ENCODE data around the gene NPIPA3. TPM values are rescaled to one million over a fixed set of nuclear protein-coding genes. Genes with fewer than 3 reads are reported as not detected.
"Not testable (repeated sequence)": the region's sequence is repeated elsewhere in the genome, so short reads cannot be mapped to it uniquely, and the experiment has no call there.

NPIPA3 gene
- polyA plus RNA-seq, 1 donor from 2014 or later, result 3.3 TPM

DNA sequence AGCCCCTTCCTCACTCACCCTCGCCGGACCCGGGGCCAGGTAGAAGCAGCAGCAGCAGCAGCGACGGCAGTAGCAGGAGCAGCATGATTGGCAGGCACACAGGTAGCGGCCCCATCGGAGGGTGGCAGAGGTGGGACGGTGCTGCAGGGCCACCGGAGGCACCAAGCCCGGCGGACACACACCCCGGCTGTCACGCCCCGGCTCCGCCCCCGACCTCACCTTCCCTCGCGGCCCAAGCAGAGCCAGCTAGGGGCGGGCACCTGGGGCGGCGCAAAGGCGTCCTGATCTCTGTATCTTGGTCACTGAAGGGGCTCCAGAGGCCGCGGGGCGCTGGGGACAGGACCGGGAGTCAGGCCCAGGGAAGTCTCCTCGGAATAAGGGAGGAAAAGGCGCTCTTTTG lies 30.0 kb downstream of the NPIPA3 start:
- not testable (repeated sequence) for H3K27me3 ChIP-seq (ENCODE audit: insufficient read depth, low read depth, low read length); H2AFZ ChIP-seq (ENCODE audit: low read depth, low read length); H3K79me2 ChIP-seq (replicated peaks; ENCODE audit: insufficient read depth, low read length); H3K9me3 ChIP-seq (ENCODE audit: low read length); H3K4me3 ChIP-seq (ENCODE audit: low read length); H3K4me2 ChIP-seq (ENCODE audit: low read length); H3K27ac ChIP-seq (ENCODE audit: low read length); H3K9ac ChIP-seq (ENCODE audit: low read length); H3K36me3 ChIP-seq (ENCODE audit: insufficient read depth, low read length); H3F3A ChIP-seq (ENCODE audit: insufficient read depth, low read length, poor library complexity, severe bottlenecking); H4K20me1 ChIP-seq (ENCODE audit: insufficient read depth); H3K9me2 ChIP-seq (ENCODE audit: insufficient read depth, low read length)

- H3K36me3 ChIP-seq (ENCODE audit: insufficient read depth, low read length); H3K9me2 ChIP-seq (ENCODE audit: insufficient read depth, low read length); H3K4me2 ChIP-seq (ENCODE audit: low read length); H3K4me3 ChIP-seq (ENCODE audit: low read length); H3K9ac ChIP-seq (ENCODE audit: low read length); H4K20me1 ChIP-seq (ENCODE audit: insufficient read depth); H3K27me3 ChIP-seq (ENCODE audit: insufficient read depth, low read depth, low read length); H3K9me3 ChIP-seq (ENCODE audit: low read length); H3K27ac ChIP-seq (ENCODE audit: low read length); H3K79me2 ChIP-seq (replicated peaks; ENCODE audit: insufficient read depth, low read length); H2AFZ ChIP-seq (ENCODE audit: low read depth, low read length); H3F3A ChIP-seq (ENCODE audit: insufficient read depth, low read length, poor library complexity, severe bottlenecking): not testable (repeated sequence)
Measured at GRCh38 chr16:14740832-14741385, 37.7 kb downstream of the NPIPA3 start.

GRCh38 chr16:14741794-14742193 lies 38.6 kb downstream of the NPIPA3 start:
- not testable (repeated sequence) for H3K79me2 ChIP-seq (replicated peaks; ENCODE audit: insufficient read depth, low read length); H3K27ac ChIP-seq (ENCODE audit: low read length); H3K27me3 ChIP-seq (ENCODE audit: insufficient read depth, low read depth, low read length); H3K4me2 ChIP-seq (ENCODE audit: low read length); H3K9me2 ChIP-seq (ENCODE audit: insufficient read depth, low read length); H3K36me3 ChIP-seq (ENCODE audit: insufficient read depth, low read length); H2AFZ ChIP-seq (ENCODE audit: low read depth, low read length); H3F3A ChIP-seq (ENCODE audit: insufficient read depth, low read length, poor library complexity, severe bottlenecking); H3K4me3 ChIP-seq (ENCODE audit: low read length); H3K9me3 ChIP-seq (ENCODE audit: low read length); H4K20me1 ChIP-seq (ENCODE audit: insufficient read depth); H3K9ac ChIP-seq (ENCODE audit: low read length)

- not testable (repeated sequence) for H3K27me3 ChIP-seq (ENCODE audit: insufficient read depth, low read depth, low read length); H3K36me3 ChIP-seq (ENCODE audit: insufficient read depth, low read length); H3F3A ChIP-seq (ENCODE audit: insufficient read depth, low read length, poor library complexity, severe bottlenecking); H3K27ac ChIP-seq (ENCODE audit: low read length); H3K4me2 ChIP-seq (ENCODE audit: low read length); H3K79me2 ChIP-seq (replicated peaks; ENCODE audit: insufficient read depth, low read length); H3K9me3 ChIP-seq (ENCODE audit: low read length); H3K9ac ChIP-seq (ENCODE audit: low read length); H3K9me2 ChIP-seq (ENCODE audit: insufficient read depth, low read length); H2AFZ ChIP-seq (ENCODE audit: low read depth, low read length); H3K4me3 ChIP-seq (ENCODE audit: low read length); H4K20me1 ChIP-seq (ENCODE audit: insufficient read depth)
Measured at GRCh38 chr16:14742273-14743128, 39.3 kb downstream of the NPIPA3 start, which contains the start of gene NPIPA2. Gene NPIPA2 (plus strand): TSS chr16:14742533. CDS start chr16:14748066, 5,533 bp downstream.

GRCh38 chr16:14773654-14774053 lies 70.4 kb downstream of the NPIPA3 start:
- not testable (repeated sequence) for H3K4me3 ChIP-seq (ENCODE audit: low read length); H3K27me3 ChIP-seq (ENCODE audit: insufficient read depth, low read depth, low read length); H3K36me3 ChIP-seq (ENCODE audit: insufficient read depth, low read length); H3K4me2 ChIP-seq (ENCODE audit: low read length); H3K9me3 ChIP-seq (ENCODE audit: low read length); H3K27ac ChIP-seq (ENCODE audit: low read length); H2AFZ ChIP-seq (ENCODE audit: low read depth, low read length); H3F3A ChIP-seq (ENCODE audit: insufficient read depth, low read length, poor library complexity, severe bottlenecking); H3K9ac ChIP-seq (ENCODE audit: low read length); H3K9me2 ChIP-seq (ENCODE audit: insufficient read depth, low read length); H4K20me1 ChIP-seq (ENCODE audit: insufficient read depth); H3K79me2 ChIP-seq (replicated peaks; ENCODE audit: insufficient read depth, low read length)

DNA sequence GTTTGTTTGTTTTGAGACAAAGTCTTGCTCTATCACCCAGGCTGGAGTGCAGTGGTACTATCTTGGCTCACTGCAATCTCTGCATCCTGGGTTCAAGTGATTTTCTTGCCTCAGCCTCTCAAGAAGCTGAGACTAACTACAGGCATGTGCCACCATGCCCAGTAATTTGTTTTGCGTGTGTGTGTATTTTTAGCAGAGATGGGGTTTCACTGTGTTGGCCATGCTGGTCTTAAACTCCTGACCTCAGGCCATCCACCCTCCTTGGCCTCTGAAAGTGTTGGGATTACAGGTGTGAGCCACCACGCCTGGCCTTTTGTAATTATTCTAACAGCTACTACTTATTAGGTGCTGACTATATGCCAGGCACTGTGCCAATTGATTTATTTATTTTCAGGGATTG lies 72.4 kb downstream of the NPIPA3 start:
- not testable (repeated sequence) for H3K79me2 ChIP-seq (replicated peaks; ENCODE audit: insufficient read depth, low read length); H3K27ac ChIP-seq (ENCODE audit: low read length); H3K9ac ChIP-seq (ENCODE audit: low read length); H3F3A ChIP-seq (ENCODE audit: insufficient read depth, low read length, poor library complexity, severe bottlenecking); H2AFZ ChIP-seq (ENCODE audit: low read depth, low read length); H3K4me2 ChIP-seq (ENCODE audit: low read length); H3K36me3 ChIP-seq (ENCODE audit: insufficient read depth, low read length); H3K27me3 ChIP-seq (ENCODE audit: insufficient read depth, low read depth, low read length); H4K20me1 ChIP-seq (ENCODE audit: insufficient read depth); H3K4me3 ChIP-seq (ENCODE audit: low read length); H3K9me2 ChIP-seq (ENCODE audit: insufficient read depth, low read length); H3K9me3 ChIP-seq (ENCODE audit: low read length)

Other genes with a start within 250 kb of the NPIPA3 start
- gene PARN, start 73.2 kb upstream of the NPIPA3 start, polyA plus RNA-seq, result 19.1 and 22.3 TPM in 2 replicates
- 63.5 and 80.2 TPM in 2 replicates for gene BFAR, start 70.5 kb upstream of the NPIPA3 start, polyA plus RNA-seq
- gene PLA2G10, start 9.1 kb upstream of the NPIPA3 start, polyA plus RNA-seq, result not detected in 2 replicates
- 2.4 and 2.8 TPM in 2 replicates for gene NPIPA2, start 39.1 kb downstream of the NPIPA3 start, polyA plus RNA-seq
- gene NOMO1, start 130.3 kb downstream of the NPIPA3 start, polyA plus RNA-seq, result 34.5 and 45.6 TPM in 2 replicates
- gene NPIPA1, start 234.0 kb downstream of the NPIPA3 start, polyA plus RNA-seq, result 124 and 151 TPM in 2 replicates

All from neural cell (in vitro differentiated cells).